DND-41 (cell line): Measurements from ENCODE around the gene AKAP10.

Source experiments
- ATAC-seq: fragments of 200-7000 bp; cut with Tn5 transposase; 3 replicates; pipeline ENCODE4 v1.9.1; 2021; ENCODE audit warnings: low read depth; ENCODE audit not compliant: insufficient read depth
- DNase-seq: peaks from one replicate; pipeline ENCODE4 v3.0.0-alpha.2; 2020
- H2AFZ ChIP-seq: 2 replicates; pipeline ENCODE4 v1.6.0; 2012; ENCODE audit warnings: low read depth, low read length
- H3K27ac ChIP-seq: 2 replicates; pipeline ENCODE4 v1.5.1; 2012; ENCODE audit warnings: low read length, inconsistent platforms
- H3K27me3 ChIP-seq: fragments of 200-600 bp; sonication (generic); 2 replicates; pipeline ENCODE4 v1.6.0; 2012; ENCODE audit warnings: low read length, mild to moderate bottlenecking, inconsistent platforms; ENCODE audit not compliant: insufficient read depth, poor library complexity
- H3K36me3 ChIP-seq: 2 replicates; pipeline ENCODE4 v1.5.1; 2012; ENCODE audit warnings: low read length, inconsistent platforms; ENCODE audit not compliant: insufficient read depth
- H3K4me1 ChIP-seq: 2 replicates; pipeline ENCODE4 v1.5.1; 2012; ENCODE audit warnings: mild to moderate bottlenecking, low read length; ENCODE audit not compliant: insufficient read depth
- H3K4me2 ChIP-seq: 2 replicates; pipeline ENCODE4 v1.6.0; 2012; ENCODE audit warnings: mild to moderate bottlenecking, moderate library complexity, low read length, inconsistent platforms; ENCODE audit not compliant: insufficient read depth
- H3K4me3 ChIP-seq, 2 experiments: fragments of 200-600 bp in 1 of 2; shearing (Covaris generic) in 1 of 2; 2 replicates each; pipeline ENCODE4 v1.5.1; 2012 to 2016; ENCODE audit warnings: inconsistent platforms in 2 of 2, low read length in 2 of 2, mild to moderate bottlenecking in 2 of 2, low read depth in 1 of 2, moderate library complexity in 1 of 2
- H3K79me2 ChIP-seq: 2 replicates; pipeline ENCODE4 v1.6.0; 2012; ENCODE audit warnings: low read length, inconsistent platforms; ENCODE audit not compliant: insufficient read depth
- H3K9ac ChIP-seq: 2 replicates; pipeline ENCODE4 v1.6.0; 2012; ENCODE audit warnings: low read depth, mild to moderate bottlenecking, inconsistent platforms, low read length, moderate library complexity
- H3K9me3 ChIP-seq: 2 replicates; pipeline ENCODE4 v1.5.1; 2012; ENCODE audit warnings: low read length, moderate library complexity, mild to moderate bottlenecking, inconsistent platforms; ENCODE audit not compliant: insufficient read depth, severe bottlenecking
- H4K20me1 ChIP-seq: 2 replicates; pipeline ENCODE4 v1.6.0; 2012; ENCODE audit warnings: low read length; ENCODE audit not compliant: insufficient read depth
- EZH2 ChIP-seq: IDR thresholded peaks from 3 replicates; pipeline ENCODE4 v1.6.1; 2012; ENCODE audit warnings: borderline replicate concordance, low read depth, mild to moderate bottlenecking, moderate library complexity, low read length, inconsistent platforms; ENCODE audit not compliant: severe bottlenecking
- TF ChIP-seq, protein P1 (sequence below): IDR thresholded peaks from 2 replicates; pipeline ENCODE4 v1.5.1; 2012; ENCODE audit warnings: borderline replicate concordance, low read length, moderate library complexity, mild to moderate bottlenecking; ENCODE audit not compliant: poor library complexity, severe bottlenecking; ENCODE audit errors: extremely low read depth

AKAP10 gene

GRCh38 chr17:19979917-19980770 lies 2.5 kb upstream of the AKAP10 start:
- H3K4me3 ChIP-seq = no peak overlapping the region
- H3K9me3 ChIP-seq = no peaks in the 10 kb centered on the region
- H3K4me1 ChIP-seq = peaks cover 29% of the 10 kb centered on the region
- no peak overlapping the region for H3K9ac ChIP-seq
- ATAC-seq (no peak), DNase-seq (no peak)
- H3K27me3 ChIP-seq = no peaks in the 10 kb centered on the region
- H3K27ac ChIP-seq = no peak overlapping the region
- peaks cover 10% of the 10 kb centered on the region; the same call in 1 of the 2 replicates for H3K36me3 ChIP-seq
- peaks cover 10% of the 10 kb centered on the region for H4K20me1 ChIP-seq
- no peak overlapping the region for H2AFZ ChIP-seq
- no peak overlapping the region for H3K4me2 ChIP-seq
- no peak for TF ChIP-seq EZH2
- TF ChIP-seq, protein P1, sequence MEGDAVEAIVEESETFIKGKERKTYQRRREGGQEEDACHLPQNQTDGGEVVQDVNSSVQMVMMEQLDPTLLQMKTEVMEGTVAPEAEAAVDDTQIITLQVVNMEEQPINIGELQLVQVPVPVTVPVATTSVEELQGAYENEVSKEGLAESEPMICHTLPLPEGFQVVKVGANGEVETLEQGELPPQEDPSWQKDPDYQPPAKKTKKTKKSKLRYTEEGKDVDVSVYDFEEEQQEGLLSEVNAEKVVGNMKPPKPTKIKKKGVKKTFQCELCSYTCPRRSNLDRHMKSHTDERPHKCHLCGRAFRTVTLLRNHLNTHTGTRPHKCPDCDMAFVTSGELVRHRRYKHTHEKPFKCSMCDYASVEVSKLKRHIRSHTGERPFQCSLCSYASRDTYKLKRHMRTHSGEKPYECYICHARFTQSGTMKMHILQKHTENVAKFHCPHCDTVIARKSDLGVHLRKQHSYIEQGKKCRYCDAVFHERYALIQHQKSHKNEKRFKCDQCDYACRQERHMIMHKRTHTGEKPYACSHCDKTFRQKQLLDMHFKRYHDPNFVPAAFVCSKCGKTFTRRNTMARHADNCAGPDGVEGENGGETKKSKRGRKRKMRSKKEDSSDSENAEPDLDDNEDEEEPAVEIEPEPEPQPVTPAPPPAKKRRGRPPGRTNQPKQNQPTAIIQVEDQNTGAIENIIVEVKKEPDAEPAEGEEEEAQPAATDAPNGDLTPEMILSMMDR = no peak
- H3K79me2 ChIP-seq = peaks cover 37% of the 10 kb centered on the region

GRCh38 chr17:19978805-19979211 lies 1.2 kb upstream of the AKAP10 start:
- Histone ChIP-seq H3K4me1 (peaks cover 37% of the 10 kb centered on the region), H3K27ac (peak overlapping the region; percentile 88)

GRCh38 chr17:19978209-19978802 lies 678 bp upstream of the AKAP10 start:
- peaks cover 56% of the 10 kb centered on the region for H3K79me2 ChIP-seq
- peak overlapping the region; percentile 96 for H3K9ac ChIP-seq
- H3K4me1 ChIP-seq = peaks cover 37% of the 10 kb centered on the region
- H3K36me3 ChIP-seq = peaks cover 27% of the 10 kb centered on the region
- peak overlapping the region; percentile 80 for H2AFZ ChIP-seq
- H3K4me3 ChIP-seq = peak overlapping the region; percentile 77 to 93
- peak overlapping the region; percentile 88 for H3K27ac ChIP-seq
- no peaks in the 10 kb centered on the region for H3K27me3 ChIP-seq
- TF ChIP-seq EZH2 = no peak
- ATAC-seq (no peak), DNase-seq (peak; percentile 31)
- H3K9me3 ChIP-seq = no peaks in the 10 kb centered on the region
- H4K20me1 ChIP-seq = peaks cover 20% of the 10 kb centered on the region
- peak overlapping the region; percentile 78 for H3K4me2 ChIP-seq

More at GRCh38 chr17:19978805-19979211, 1.2 kb upstream of the AKAP10 start:
- Histone ChIP-seq H2AFZ (peak overlapping the region; percentile 80), H3K9me3 (no peaks in the 10 kb centered on the region), H3K4me2 (peak overlapping the region; percentile 78), H3K36me3 (peaks cover 22% of the 10 kb centered on the region), H3K27me3 (no peaks in the 10 kb centered on the region), H4K20me1 (peaks cover 14% of the 10 kb centered on the region), H3K79me2 (peaks cover 51% of the 10 kb centered on the region), H3K9ac (peak overlapping the region; percentile 96), H3K4me3 (peak overlapping the region in 1 of 2 experiments; percentile 93; a peak in 3 of 4 replicates)
- DNase-seq = no peak
- ATAC-seq = no peak
- TF ChIP-seq EZH2 = no peak
- TF ChIP-seq, protein P1 = no peak

GRCh38 chr17:19975601-19976000 lies 2.0 kb downstream of the AKAP10 start:
- no peak for TF ChIP-seq EZH2
- TF ChIP-seq, protein P1 = no peak
- H3K4me3 ChIP-seq = peak overlapping the region in 1 of 2 experiments; percentile 93; a peak in 1 of 4 replicates
- ATAC-seq (no peak), DNase-seq (no peak)
- no peaks in the 10 kb centered on the region for H3K27me3 ChIP-seq
- H4K20me1 ChIP-seq = peaks cover 39% of the 10 kb centered on the region
- H3K4me1 ChIP-seq = peaks cover 37% of the 10 kb centered on the region
- H3K36me3 ChIP-seq = peaks cover 39% of the 10 kb centered on the region
- H3K4me2 ChIP-seq = peak overlapping the region; percentile 78
- H2AFZ ChIP-seq = no peak overlapping the region
- H3K79me2 ChIP-seq = peaks cover 81% of the 10 kb centered on the region
- H3K9me3 ChIP-seq = no peaks in the 10 kb centered on the region
- H3K9ac ChIP-seq = peak overlapping the region; percentile 96; the same call in 1 of the 2 replicates
- H3K27ac ChIP-seq = peak overlapping the region; percentile 35; the same call in 1 of the 2 replicates
